ENCODE measurements around the gene SPATA19.

GRCh38 chr11:133819746-133820315 is 25.5 kb downstream of the SPATA19 start:
- TF ChIP-seq TAF1 (IDR thresholded peaks at IDR 0.05; ENCODE audit: borderline replicate concordance, low read depth, low read length) (no peak), POLR2A (IDR thresholded peaks at IDR 0.05; ENCODE audit: low read depth, low read length) (no peak)
